HEK293 (cell line): ENCODE measurements around the gene PPM1G.
A peak's percentile ranks its signal among the peaks of the same experiment; 100 is the strongest.

ENCODE experiments used
- CTCF ChIA-PET: fragments of 350-600 bp; formaldehyde crosslinking; extraction: SDS; loops from one replicate; lab custom pipeline; 2021; ENCODE audit warnings: antibody characterized with exemption; lab: Yijun Ruan, JAX
- POLR2A ChIA-PET: fragments of 300-600 bp; formaldehyde crosslinking; extraction: SDS; loops from one replicate; lab custom pipeline; 2020; ENCODE audit warnings: antibody characterized with exemption, inconsistent platforms; lab: Yijun Ruan, JAX
- H3K27ac ChIP-seq: fragments of 200-500 bp; sonication (Bioruptor generic); 2 replicates; pipeline ENCODE4 v1.5.1; 2014; ENCODE audit warnings: low read depth, low read length, control low read depth, inconsistent platforms; ENCODE audit errors: extremely low read depth
- H3K36me3 ChIP-seq, 2 experiments: fragments of 200-500 bp in 1 of 2; sonication (Bioruptor generic) in 1 of 2; 1 replicate in 1 of 2; 2 replicates in 1 of 2; pipeline ENCODE4 v1.5.1; 2014 to 2017; ENCODE audit warnings: inconsistent platforms in 2 of 2, low read length in 2 of 2; ENCODE audit not compliant: control insufficient read depth in 2 of 2, insufficient read depth in 1 of 2
- H3K4me1 ChIP-seq: fragments of 200-500 bp; sonication (Bioruptor generic); 2 replicates; pipeline ENCODE4 v1.5.1; 2014; ENCODE audit warnings: mild to moderate bottlenecking, low read length, inconsistent platforms; ENCODE audit not compliant: control insufficient read depth, insufficient read depth
- H3K4me3 ChIP-seq: 2 replicates; pipeline ENCODE4 v1.5.1; 2011; ENCODE audit warnings: low read depth, mild to moderate bottlenecking, control low read depth, low read length, moderate library complexity
- H3K9me3 ChIP-seq: fragments of 200-500 bp; sonication (Bioruptor generic); 2 replicates; pipeline ENCODE4 v1.5.1; 2014; ENCODE audit warnings: low read depth, low read length, inconsistent platforms; ENCODE audit not compliant: control insufficient read depth, insufficient read depth
- FEZF1 ChIP-seq: fragments of 450-650 bp; formaldehyde crosslinking; IDR thresholded peaks from 2 replicates; pipeline ENCODE4 v1.5.1; 2016; ENCODE audit warnings: missing biosample characterization, missing genetic modification characterization
- REST ChIP-seq: fragments of 450-650 bp; formaldehyde crosslinking; IDR thresholded peaks from 2 replicates; pipeline ENCODE4 v1.5.1; 2016; ENCODE audit warnings: missing biosample characterization, missing genetic modification characterization
- SCRT2 ChIP-seq: fragments of 450-650 bp; formaldehyde crosslinking; IDR thresholded peaks from 2 replicates; pipeline ENCODE4 v1.5.1; 2016; ENCODE audit warnings: missing biosample characterization, missing genetic modification characterization
- ZBTB7A ChIP-seq: fragments of 450-650 bp; formaldehyde crosslinking; IDR thresholded peaks from 2 replicates; pipeline ENCODE4 v1.5.1; 2016; ENCODE audit warnings: low read depth, missing biosample characterization, missing genetic modification characterization
- ZIC2 ChIP-seq: fragments of 450-650 bp; formaldehyde crosslinking; IDR thresholded peaks from 2 replicates; pipeline ENCODE4 v1.5.1; 2016; ENCODE audit warnings: missing biosample characterization, missing genetic modification characterization
- ZNF146 ChIP-seq: fragments of 450-650 bp; formaldehyde crosslinking; IDR thresholded peaks from 2 replicates; pipeline ENCODE4 v1.5.1; 2016; ENCODE audit warnings: missing biosample characterization, missing genetic modification characterization
- ZNF19 ChIP-seq: fragments of 450-650 bp; formaldehyde crosslinking; IDR thresholded peaks from 2 replicates; pipeline ENCODE4; 2016; ENCODE audit warnings: missing biosample characterization, missing genetic modification characterization, low read depth
- ZNF214 ChIP-seq: fragments of 450-650 bp; formaldehyde crosslinking; IDR thresholded peaks from 2 replicates; pipeline ENCODE4 v1.5.1; 2017; ENCODE audit warnings: missing biosample characterization, mild to moderate bottlenecking, missing genetic modification characterization, borderline replicate concordance
- ZNF302 ChIP-seq: fragments of 450-650 bp; formaldehyde crosslinking; IDR thresholded peaks from 2 replicates; pipeline ENCODE4 v1.5.1; 2016; ENCODE audit warnings: missing biosample characterization, missing genetic modification characterization, low read depth
- ZNF521 ChIP-seq: fragments of 450-650 bp; formaldehyde crosslinking; IDR thresholded peaks from 2 replicates; pipeline ENCODE4 v1.5.1; 2017; ENCODE audit warnings: missing biosample characterization, mild to moderate bottlenecking, missing genetic modification characterization
- ZNF658 ChIP-seq: fragments of 450-650 bp; formaldehyde crosslinking; IDR thresholded peaks from 2 replicates; pipeline ENCODE4; 2016; ENCODE audit warnings: missing biosample characterization, missing genetic modification characterization
- ZSCAN30 ChIP-seq: fragments of 450-650 bp; IDR thresholded peaks from 2 replicates; pipeline ENCODE4 v1.5.1; 2018; ENCODE audit warnings: missing biosample characterization, mild to moderate bottlenecking, missing genetic modification characterization, moderate library complexity
- TF ChIP-seq, protein P1 (sequence below): fragments of 450-650 bp; formaldehyde crosslinking; IDR thresholded peaks from 2 replicates; pipeline ENCODE4 v1.5.1; 2016; ENCODE audit warnings: missing biosample characterization, missing genetic modification characterization
- TF ChIP-seq, protein P2 (sequence below): fragments of 450-650 bp; formaldehyde crosslinking; IDR thresholded peaks from 2 replicates; pipeline ENCODE4 v1.5.1; 2016; ENCODE audit warnings: missing biosample characterization, missing genetic modification characterization

The PPM1G gene

DNA sequence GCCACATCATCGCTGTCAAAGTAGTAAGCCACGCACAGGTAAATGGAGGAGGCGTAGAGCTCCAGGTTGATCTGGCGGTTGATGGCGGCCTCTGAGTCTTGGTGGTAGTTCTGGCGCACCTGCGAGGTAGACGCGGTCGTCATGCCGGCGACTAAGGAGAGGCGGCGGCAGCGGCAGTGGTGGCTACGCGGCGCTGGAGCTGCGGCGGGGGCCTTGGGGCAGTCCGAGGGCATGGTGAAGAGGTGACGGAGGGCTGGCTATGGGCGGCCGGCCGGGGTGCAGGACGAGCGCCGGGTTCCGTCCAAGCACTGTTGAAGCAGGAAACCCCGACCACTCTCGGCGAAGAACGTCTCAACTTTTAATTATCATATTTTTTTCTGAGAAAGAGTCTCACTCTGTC lies 16.2 kb downstream of the PPM1G start:
- TF ChIP-seq SCRT2 (tag by site-specific recombination) (no peak), REST (tag by site-specific recombination) (no peak), ZSCAN30 (tag by site-specific recombination) (no peak), ZBTB7A (tag by site-specific recombination) (no peak), ZNF302 (tag by site-specific recombination) (no peak), FEZF1 (no peak), ZNF521 (tag by site-specific recombination) (no peak)
- POLR2A ChIA-PET: no interaction called here
- no peaks in the 10 kb centered on the region for H3K9me3 ChIP-seq
- peaks cover 2% of the 10 kb centered on the region; the same call in 1 of the 2 replicates for H3K4me1 ChIP-seq
- no peak overlapping the region for H3K4me3 ChIP-seq
- no peak overlapping the region for H3K27ac ChIP-seq
- CTCF ChIA-PET: no interaction called here
- H3K36me3 ChIP-seq: peaks cover 9 to 11% of the 10 kb centered on the region in 2 experiments; a peak in 2 of 3 replicates

- H3K4me1 ChIP-seq: no peaks in the 10 kb centered on the region
- TF ChIP-seq ZNF146 (tag by site-specific recombination) (peak; percentile 97), ZIC2 (no peak)
- TF ChIP-seq, protein P1, sequence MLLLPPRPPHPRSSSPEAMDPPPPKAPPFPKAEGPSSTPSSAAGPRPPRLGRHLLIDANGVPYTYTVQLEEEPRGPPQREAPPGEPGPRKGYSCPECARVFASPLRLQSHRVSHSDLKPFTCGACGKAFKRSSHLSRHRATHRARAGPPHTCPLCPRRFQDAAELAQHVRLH (tag by site-specific recombination): 0 out of 2 replicates have a peak, but pooled peaks have one; percentile 19
- no peak overlapping the region for H3K4me3 ChIP-seq
- ChIA-PET POLR2A (no interaction called here), CTCF (no interaction called here)
- no peaks in the 10 kb centered on the region for H3K9me3 ChIP-seq
- no peak overlapping the region for H3K27ac ChIP-seq
- H3K36me3 ChIP-seq: peaks cover 16 to 20% of the 10 kb centered on the region in 2 experiments; a peak in 2 of 3 replicates
Observed at GRCh38 chr2:27390822-27391679, 18.3 kb downstream of the PPM1G start.

- ChIA-PET CTCF (no interaction called here), POLR2A (interaction anchor here (1.1 to 2.5 kb wide), 3 partner anchors 27 to 302 kb away, joined by 3 to 13 read pairs (median 9); partner anchors contain the start of gene PPM1G)
- Histone ChIP-seq H3K36me3 (peaks cover 30 to 82% of the 10 kb centered on the region in 2 experiments), H3K4me1 (no peaks in the 10 kb centered on the region; the same call in 1 of the 2 replicates), H3K9me3 (no peaks in the 10 kb centered on the region), H3K27ac (peak overlapping the region; percentile 82; the same call in 1 of the 2 replicates), H3K4me3 (no peak overlapping the region)
- TF ChIP-seq ZNF19 (tag by site-specific recombination) (no peak), REST (tag by site-specific recombination) (no peak), ZNF658 (no peak), ZNF214 (no peak)
- TF ChIP-seq, protein P2, sequence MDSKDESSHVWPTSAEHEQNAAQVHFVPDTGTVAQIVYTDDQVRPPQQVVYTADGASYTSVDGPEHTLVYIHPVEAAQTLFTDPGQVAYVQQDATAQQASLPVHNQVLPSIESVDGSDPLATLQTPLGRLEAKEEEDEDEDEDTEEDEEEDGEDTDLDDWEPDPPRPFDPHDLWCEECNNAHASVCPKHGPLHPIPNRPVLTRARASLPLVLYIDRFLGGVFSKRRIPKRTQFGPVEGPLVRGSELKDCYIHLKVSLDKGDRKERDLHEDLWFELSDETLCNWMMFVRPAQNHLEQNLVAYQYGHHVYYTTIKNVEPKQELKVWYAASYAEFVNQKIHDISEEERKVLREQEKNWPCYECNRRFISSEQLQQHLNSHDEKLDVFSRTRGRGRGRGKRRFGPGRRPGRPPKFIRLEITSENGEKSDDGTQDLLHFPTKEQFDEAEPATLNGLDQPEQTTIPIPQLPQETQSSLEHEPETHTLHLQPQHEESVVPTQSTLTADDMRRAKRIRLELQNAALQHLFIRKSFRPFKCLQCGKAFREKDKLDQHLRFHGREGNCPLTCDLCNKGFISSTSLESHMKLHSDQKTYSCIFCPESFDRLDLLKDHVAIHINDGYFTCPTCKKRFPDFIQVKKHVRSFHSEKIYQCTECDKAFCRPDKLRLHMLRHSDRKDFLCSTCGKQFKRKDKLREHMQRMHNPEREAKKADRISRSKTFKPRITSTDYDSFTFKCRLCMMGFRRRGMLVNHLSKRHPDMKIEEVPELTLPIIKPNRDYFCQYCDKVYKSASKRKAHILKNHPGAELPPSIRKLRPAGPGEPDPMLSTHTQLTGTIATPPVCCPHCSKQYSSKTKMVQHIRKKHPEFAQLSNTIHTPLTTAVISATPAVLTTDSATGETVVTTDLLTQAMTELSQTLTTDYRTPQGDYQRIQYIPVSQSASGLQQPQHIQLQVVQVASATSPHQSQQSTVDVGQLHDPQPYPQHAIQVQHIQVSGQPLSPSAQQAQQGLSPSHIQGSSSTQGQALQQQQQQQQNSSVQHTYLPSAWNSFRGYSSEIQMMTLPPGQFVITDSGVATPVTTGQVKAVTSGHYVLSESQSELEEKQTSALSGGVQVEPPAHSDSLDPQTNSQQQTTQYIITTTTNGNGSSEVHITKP (tag by site-specific recombination): peak; percentile 43
Observed at GRCh38 chr2:27381577-27382181, 27.7 kb downstream of the PPM1G start.
